ENCODE measurements around the gene LRPAP1. TPM values are rescaled to one million over a fixed set of nuclear protein-coding genes. Genes with fewer than 3 reads are reported as not detected.

LRPAP1 gene
- polyA plus RNA-seq, 1 of the 3 experiments (the other 2 are of a cell fraction): 209 TPM

GRCh38 chr4:3494462-3494871 is 37.8 kb downstream of the LRPAP1 start:
- WGBS (ENCODE audit: low lambda C conversion rate): 84% methylated on average over 8 of the region's 15 CpGs
- no peak overlapping the region for H3K4me2 ChIP-seq
- no peaks in the 10 kb centered on the region for H3K9me2 ChIP-seq
- H3K9me3 ChIP-seq: no peaks in the 10 kb centered on the region
- no peak overlapping the region for H3K27ac ChIP-seq (ENCODE audit: low read depth in 2 of 2, low read length in 1 of 2)
- TF ChIP-seq TEAD4 (IDR thresholded peaks at IDR 0.05; ENCODE audit: borderline replicate concordance, insufficient read depth) (no peak), TCF12 (IDR thresholded peaks at IDR 0.05) (no peak), PBX3 (IDR thresholded peaks at IDR 0.05) (no peak), RAD21 (IDR thresholded peaks at IDR 0.05; ENCODE audit: low read length) (no peak), EZH2phosphoT487 (IDR thresholded peaks at IDR 0.05; ENCODE audit: borderline replicate concordance, low read depth) (no peak), MXI1 (IDR thresholded peaks at IDR 0.05; ENCODE audit: low read depth, low read length) (no peak), IRF3 (IDR thresholded peaks at IDR 0.05; ENCODE audit: low read depth, low read length) (no peak), USF1 (IDR thresholded peaks at IDR 0.05; ENCODE audit: borderline replicate concordance, low read depth) (no peak), NFIC (IDR thresholded peaks at IDR 0.05; ENCODE audit: borderline replicate concordance) (no peak), CHD2 (IDR thresholded peaks at IDR 0.05; ENCODE audit: low read length, partially characterized antibody) (no peak)
- H4K20me1 ChIP-seq (ENCODE audit: insufficient read depth): no peaks in the 10 kb centered on the region
- no peaks in the 10 kb centered on the region for H3K79me2 ChIP-seq (ENCODE audit: insufficient read depth)
- CTCF ChIA-PET: interaction anchor here (1.3 to 4.7 kb wide), 3 partner anchors 14 to 148 kb away, joined by 3 to 30 read pairs (median 6); no protein-coding TSS in a partner anchor
- peaks cover 0 to 23% of the 10 kb centered on the region in 2 experiments; a peak in 1 of 4 replicates for H3K4me1 ChIP-seq (ENCODE audit: control insufficient read depth in 1 of 2, insufficient read depth in 2 of 2, low read depth in 1 of 2, low read length in 1 of 2)
- no peaks in the 10 kb centered on the region for H3F3A ChIP-seq (replicated peaks; ENCODE audit: insufficient read depth)
- POLR2A ChIA-PET: no interaction called here
- H3K36me3 ChIP-seq (replicated peaks in 1 of 2; ENCODE audit: control insufficient read depth in 1 of 2, insufficient read depth in 2 of 2, low read length in 1 of 2): no peaks in the 10 kb centered on the region
- no peaks in the 10 kb centered on the region for H3K27me3 ChIP-seq (ENCODE audit: insufficient read depth)
- H2AFZ ChIP-seq (ENCODE audit: low read depth): no peak overlapping the region
- H3K9ac ChIP-seq: no peak overlapping the region
- no peak for DNase-seq
- H3K4me3 ChIP-seq (ENCODE audit: low read depth in 2 of 2, low read length in 1 of 2): no peak overlapping the region

- no peaks in the 10 kb centered on the region for H4K20me1 ChIP-seq (ENCODE audit: insufficient read depth)
- TF ChIP-seq YY1 (IDR thresholded peaks at IDR 0.05; ENCODE audit: low read depth): no peak
- TF ChIP-seq FOSL2 (IDR thresholded peaks at IDR 0.05; ENCODE audit: borderline replicate concordance, low read depth): no peak
- TF ChIP-seq EP300 (IDR thresholded peaks at IDR 0.05; ENCODE audit: borderline replicate concordance in 1 of 2, low read depth in 1 of 2, low read length in 1 of 2): no peak
- TF ChIP-seq USF2 (IDR thresholded peaks at IDR 0.05; ENCODE audit: borderline replicate concordance, low read depth, low read length): no peak
- TF ChIP-seq POLR2AphosphoS5 (IDR thresholded peaks at IDR 0.05; ENCODE audit: low read depth, low read length): no peak
- TF ChIP-seq MAX (IDR thresholded peaks at IDR 0.05; ENCODE audit: low read depth): no peak
- no peak for TF ChIP-seq JUND (IDR thresholded peaks at IDR 0.05)
- TF ChIP-seq GATA2 (CRISPR knock-in tag; IDR thresholded peaks at IDR 0.05): no peak
- no peak for DNase-seq
- no peak overlapping the region for H3K27ac ChIP-seq (ENCODE audit: low read depth in 2 of 2, low read length in 1 of 2)
- H3K9me2 ChIP-seq: no peaks in the 10 kb centered on the region
- no peaks in the 10 kb centered on the region for H3K36me3 ChIP-seq (replicated peaks in 1 of 2; ENCODE audit: control insufficient read depth in 1 of 2, insufficient read depth in 2 of 2, low read length in 1 of 2)
- no peak overlapping the region for H2AFZ ChIP-seq (ENCODE audit: low read depth)
- peaks cover 0 to 23% of the 10 kb centered on the region in 2 experiments; a peak in 1 of 4 replicates for H3K4me1 ChIP-seq (ENCODE audit: control insufficient read depth in 1 of 2, insufficient read depth in 2 of 2, low read depth in 1 of 2, low read length in 1 of 2)
- no peaks in the 10 kb centered on the region for H3K27me3 ChIP-seq (ENCODE audit: insufficient read depth)
- H3K4me3 ChIP-seq (ENCODE audit: low read depth in 2 of 2, low read length in 1 of 2): no peak overlapping the region
- H3K79me2 ChIP-seq (ENCODE audit: insufficient read depth): no peaks in the 10 kb centered on the region
- ChIA-PET POLR2A (no interaction called here), CTCF (interaction anchor here (1.3 to 4.7 kb wide), 3 partner anchors 13 to 148 kb away, joined by 3 to 30 read pairs (median 6); no protein-coding TSS in a partner anchor)
- WGBS (ENCODE audit: low lambda C conversion rate): 87% methylated on average over 3 of the region's 20 CpGs
- H3K4me2 ChIP-seq: no peak overlapping the region
- no peaks in the 10 kb centered on the region for H3F3A ChIP-seq (replicated peaks; ENCODE audit: insufficient read depth)
- H3K9me3 ChIP-seq: no peaks in the 10 kb centered on the region
- no peak overlapping the region for H3K9ac ChIP-seq
These were observed 38.3 kb downstream of the LRPAP1 start for GRCh38 chr4:3493720-3494461.

All from SK-N-SH (cell line).